PC-3 (cell line): ENCODE results near the gene BTBD16.

ENCODE experiments used
- CTCF ChIP-seq: fragments of 300-600 bp; sonication (generic); conservative IDR thresholded peaks from 2 replicates; pipeline ENCODE4 v1.5.1; 2017; ENCODE audit warnings: antibody characterized with exemption, low read depth, mild to moderate bottlenecking, low read length
- EZH2 ChIP-seq: fragments of 300-600 bp; sonication (generic); IDR thresholded peaks from one replicate; pipeline ENCODE4 v1.6.1; 2017; ENCODE audit warnings: antibody characterized with exemption, mild to moderate bottlenecking, low read length; ENCODE audit not compliant: unreplicated experiment
- EZH2phosphoT487 ChIP-seq: fragments of 300-600 bp; sonication (generic); IDR thresholded peaks from 2 replicates; pipeline ENCODE4 v1.6.1; 2018; ENCODE audit warnings: mild to moderate bottlenecking, antibody characterized with exemption, low read length, borderline replicate concordance

- no peak for TF ChIP-seq EZH2
- no peak for TF ChIP-seq CTCF
- no peak for TF ChIP-seq EZH2phosphoT487
These were observed 104.0 kb downstream of the BTBD16 start for GRCh38 chr10:122374859-122375678.
